Hematopoietic multipotent progenitor cell treated with erythropoietin and hydrocortisone succinate and interleukin-3 and kit ligand, for 17 days (in vitro differentiated cells): ENCODE measurements around the gene C16orf92.
A peak's percentile ranks its signal among the peaks of the same experiment; 100 is the strongest.

Experiments used
- DNase-seq: peaks from one replicate; pipeline ENCODE4 v3.0.0-alpha.2; 2015; ENCODE audit warnings: low spot score

C16orf92 gene

DNA sequence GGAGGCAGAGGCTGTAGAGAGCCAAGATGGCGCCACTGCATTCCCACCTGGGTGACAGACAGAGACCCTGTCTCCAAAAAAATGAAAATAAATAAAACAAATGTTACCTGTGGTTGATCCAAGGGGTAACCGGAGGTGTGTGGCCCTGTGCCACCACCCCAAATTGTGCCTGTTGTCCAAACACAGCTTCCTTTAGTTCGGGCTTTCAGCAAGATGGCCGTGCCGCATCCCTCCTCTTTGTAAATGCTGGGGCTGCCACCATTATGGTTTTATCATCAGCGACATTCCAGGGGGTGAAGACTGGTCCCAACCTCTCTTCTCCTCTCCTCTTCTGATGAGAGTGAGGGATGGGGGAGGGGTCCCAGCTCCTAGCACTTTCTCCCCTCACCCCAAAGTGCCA, at the start of gene C16orf92:
Gene C16orf92 (plus strand): TSS at position 312 of the 400 bp plus-strand sequence. CDS start 143 bp downstream, outside the sequence.
- DNase-seq, result no peak

GRCh38 chr16:29973384-29974246, 49.4 kb upstream of the C16orf92 start, which contains the start of gene TAOK2:
Gene TAOK2 (plus strand): TSS chr16:29973868. CDS start chr16:29977773, 3,905 bp downstream.
- peak; percentile 90 for DNase-seq

- DNase-seq, result no peak
Observed at GRCh38 chr16:29974291-29975133, 48.5 kb upstream of the C16orf92 start.

DNA sequence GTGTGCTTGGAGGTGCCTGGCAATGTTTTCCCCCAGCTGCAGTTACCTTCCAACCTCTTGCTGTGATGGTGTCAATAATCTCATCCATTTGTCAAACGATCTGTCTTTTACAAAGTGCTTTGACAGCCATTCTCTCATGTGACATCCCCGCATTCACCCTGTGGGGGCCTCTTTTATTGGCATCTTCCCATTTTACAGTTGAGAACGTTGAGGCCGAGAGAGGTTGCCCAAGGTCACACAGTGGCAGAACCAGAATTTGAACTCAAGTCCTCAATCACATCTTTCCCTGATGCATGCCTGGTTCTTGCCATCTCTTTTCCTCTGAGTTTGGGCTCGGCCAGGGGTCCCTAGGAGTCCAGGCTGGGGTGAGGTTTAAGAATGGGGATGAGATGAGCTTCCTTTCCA, 47.9 kb upstream of the C16orf92 start:
- no peak for DNase-seq

GRCh38 chr16:29975811-29976511, 47.0 kb upstream of the C16orf92 start:
- no peak for DNase-seq

DNA sequence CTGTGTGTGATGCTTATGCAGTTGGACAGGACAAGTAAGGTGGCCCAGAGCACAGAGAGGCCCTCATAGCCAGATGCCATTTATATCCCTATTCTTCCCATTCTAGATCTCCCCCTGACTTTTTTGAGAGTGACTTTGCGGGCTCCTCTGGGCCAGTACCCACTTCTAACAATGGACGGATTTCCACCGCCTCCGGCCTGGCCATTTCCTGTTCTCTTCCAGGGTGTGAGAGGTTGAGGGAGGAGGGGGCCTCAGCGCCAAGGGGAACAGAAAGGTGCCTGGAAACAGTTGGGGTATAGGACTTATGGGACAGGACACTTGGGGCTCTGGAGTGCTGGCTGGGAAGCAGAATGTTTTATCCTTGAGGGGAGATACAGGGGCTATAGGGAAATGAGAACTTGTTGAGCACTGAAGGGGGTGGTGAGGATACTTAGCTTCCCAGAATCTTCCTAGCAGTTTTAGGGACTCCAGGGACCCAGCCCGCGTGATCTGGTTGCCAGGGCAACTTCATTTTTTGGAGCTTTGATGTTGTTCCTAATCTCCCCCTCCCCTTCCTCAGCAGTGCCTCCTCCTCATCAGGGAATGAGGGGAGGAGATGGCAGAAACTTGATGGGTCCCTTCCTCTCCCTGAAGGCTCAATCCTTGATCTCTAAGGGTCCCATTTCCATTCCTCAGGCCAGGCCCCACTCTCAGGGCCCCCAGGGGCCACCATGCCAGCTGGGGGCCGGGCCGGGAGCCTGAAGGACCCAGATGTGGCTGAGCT, 45.8 kb upstream of the C16orf92 start:
- DNase-seq, result no peak

DNA sequence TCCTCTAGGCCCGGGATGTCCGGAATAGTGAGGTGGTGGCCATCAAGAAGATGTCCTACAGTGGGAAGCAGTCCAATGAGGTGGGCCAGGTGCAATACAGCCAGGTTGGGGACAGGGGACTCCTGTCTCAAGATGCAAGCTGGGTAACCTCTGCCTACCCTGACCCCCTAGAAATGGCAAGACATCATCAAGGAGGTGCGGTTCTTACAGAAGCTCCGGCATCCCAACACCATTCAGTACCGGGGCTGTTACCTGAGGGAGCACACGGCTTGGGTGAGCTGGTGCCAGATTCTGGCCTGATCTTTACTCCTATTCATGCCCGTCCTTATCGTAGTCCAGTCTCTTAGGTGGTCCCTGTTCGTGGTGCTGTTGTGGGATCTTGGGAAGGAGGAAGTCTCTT, 44.9 kb upstream of the C16orf92 start:
- no peak for DNase-seq

DNA sequence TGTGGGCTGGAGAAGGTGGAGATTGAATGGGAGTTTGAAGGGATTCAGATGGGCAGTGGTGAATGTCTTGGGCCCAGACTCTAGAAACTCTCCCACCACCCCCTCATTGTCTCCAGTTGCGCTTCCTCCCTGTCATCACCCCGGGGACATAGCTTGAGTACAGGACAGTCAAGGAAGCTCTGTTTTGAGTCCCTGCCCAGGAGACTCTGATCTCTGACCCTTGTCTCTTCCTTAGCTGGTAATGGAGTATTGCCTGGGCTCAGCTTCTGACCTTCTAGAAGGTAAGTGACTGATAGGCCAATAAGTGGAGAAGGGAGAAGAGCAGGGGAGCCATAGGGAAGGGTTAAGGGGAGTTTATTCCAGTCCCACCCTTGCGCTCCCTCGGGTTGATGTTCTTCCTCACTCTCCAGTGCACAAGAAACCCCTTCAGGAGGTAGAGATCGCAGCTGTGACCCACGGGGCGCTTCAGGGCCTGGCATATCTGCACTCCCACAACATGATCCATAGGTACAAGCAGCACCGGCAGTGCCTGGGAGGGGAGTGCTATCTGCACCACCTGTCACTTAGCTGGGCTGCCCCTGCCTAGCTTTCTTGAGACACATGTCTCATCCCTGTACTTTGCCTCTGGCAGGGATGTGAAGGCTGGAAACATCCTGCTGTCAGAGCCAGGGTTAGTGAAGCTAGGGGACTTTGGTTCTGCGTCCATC, 44.3 kb upstream of the C16orf92 start:
- no peak for DNase-seq

- no peak for DNase-seq
Observed at GRCh38 chr16:29982560-29983419, 40.2 kb upstream of the C16orf92 start.

GRCh38 chr16:29983420-29984136, 39.4 kb upstream of the C16orf92 start:
- no peak for DNase-seq

- no peak for DNase-seq
Observed at GRCh38 chr16:29984137-29984763, 38.7 kb upstream of the C16orf92 start.

GRCh38 chr16:29984764-29985147, 38.2 kb upstream of the C16orf92 start:
- DNase-seq, result no peak

- DNase-seq, result no peak
Observed at GRCh38 chr16:29985271-29985811, 37.7 kb upstream of the C16orf92 start.

GRCh38 chr16:29986231-29986630, 36.8 kb upstream of the C16orf92 start:
- DNase-seq, result no peak

GRCh38 chr16:29986931-29987330, 36.1 kb upstream of the C16orf92 start:
- DNase-seq, result no peak

- DNase-seq, result no peak
Observed at GRCh38 chr16:29987371-29988085, 35.5 kb upstream of the C16orf92 start.

DNA sequence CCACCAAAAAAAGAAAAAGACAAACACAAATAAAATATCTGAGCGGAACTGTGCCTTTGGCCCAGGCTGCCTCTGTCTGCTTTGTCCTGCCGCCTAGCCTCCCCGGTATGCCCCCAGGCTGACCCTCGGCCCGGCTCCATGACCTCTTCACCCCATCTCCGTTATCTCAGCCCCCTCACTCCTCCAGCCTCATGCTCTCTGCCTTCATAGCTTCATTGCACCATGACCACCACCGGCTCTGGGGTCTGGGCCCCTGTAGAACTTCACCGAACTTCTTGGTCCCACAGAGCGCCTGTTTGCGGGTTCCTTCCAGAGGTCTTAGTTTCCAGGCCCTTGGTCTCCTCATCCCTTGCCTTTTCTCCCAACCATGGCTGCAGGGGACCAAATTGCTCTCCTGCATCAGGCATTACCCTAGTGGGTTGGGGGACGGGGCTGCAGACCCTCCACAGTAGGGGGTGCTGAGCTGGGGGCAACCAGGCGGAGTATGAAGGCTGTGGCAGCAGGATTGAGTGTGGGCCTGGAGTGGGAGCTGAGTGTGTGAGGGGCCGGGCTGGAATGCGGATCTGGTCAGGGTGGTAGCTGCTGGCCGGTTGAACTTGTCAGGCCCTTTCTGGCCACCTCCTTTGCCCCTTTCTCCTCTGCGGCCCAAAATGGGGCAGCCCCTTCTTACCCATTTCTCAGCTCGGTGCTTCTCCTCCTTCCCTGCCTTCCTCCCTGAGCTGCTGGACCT, 34.5 kb upstream of the C16orf92 start:
- DNase-seq, result no peak
